PFSK-1 (cell line): ENCODE measurements around the gene KLK1.

Source experiments
- FOXP2 ChIP-seq: optimal IDR thresholded peaks from 2 replicates; pipeline ENCODE3; 2011; ENCODE audit warnings: borderline replicate concordance, control low read depth, inconsistent platforms; ENCODE audit not compliant: insufficient read depth; ENCODE audit errors: extremely low read length, extremely low read depth
- POLR2AphosphoS5 ChIP-seq: IDR thresholded peaks from 2 replicates; pipeline ENCODE4 v1.6.1; 2012; ENCODE audit warnings: low read depth, mild to moderate bottlenecking, control low read depth, low read length, moderate library complexity
- SIN3A ChIP-seq: IDR thresholded peaks from 2 replicates; pipeline ENCODE4 v1.6.1; 2012; ENCODE audit warnings: mild to moderate bottlenecking, low read length, moderate library complexity, borderline replicate concordance; ENCODE audit not compliant: insufficient read depth
- TAF1 ChIP-seq: IDR thresholded peaks from 2 replicates; pipeline ENCODE4 v1.6.1; 2012; ENCODE audit warnings: low read length, control low read depth, borderline replicate concordance; ENCODE audit not compliant: insufficient read depth
- TF ChIP-seq, protein P1 (sequence below), 2 experiments: IDR thresholded peaks; 2 replicates each; pipeline versions ENCODE4 v1.6.1 to v1.8.0; 2011 to 2012; ENCODE audit warnings: low read depth in 2 of 2, low read length in 2 of 2, control low read depth in 1 of 2, inconsistent platforms in 1 of 2, mild to moderate bottlenecking in 1 of 2, moderate library complexity in 1 of 2; ENCODE audit not compliant: insufficient read depth in 1 of 2

DNA sequence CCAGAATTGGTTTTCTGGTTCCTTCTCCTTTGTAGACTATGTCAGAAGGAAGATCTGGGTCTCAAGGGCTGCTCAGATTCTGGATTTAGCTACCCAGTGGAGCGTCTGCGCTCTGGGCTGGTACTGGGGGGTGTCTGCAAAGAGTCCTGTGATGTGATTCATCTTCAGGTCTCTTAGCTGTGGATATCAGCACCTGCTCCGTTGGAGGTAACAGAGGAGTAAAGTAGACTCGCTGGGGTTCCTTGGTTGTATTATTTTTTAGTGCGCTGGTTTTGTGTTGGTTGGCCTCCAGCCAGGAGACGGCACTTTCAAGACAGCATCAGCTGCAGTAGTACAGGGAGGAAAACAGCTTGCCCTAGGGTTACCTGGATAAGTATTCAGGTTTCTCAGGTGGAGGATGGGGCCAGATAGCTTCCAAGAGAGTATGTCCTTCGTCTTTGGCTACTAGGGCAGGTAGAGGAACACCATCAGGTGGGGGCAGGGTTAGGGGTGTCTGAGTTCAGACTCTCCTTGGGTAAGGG lies 20.2 kb upstream of the KLK1 start:
- TF ChIP-seq POLR2AphosphoS5 (no peak), SIN3A (no peak), TAF1 (no peak), FOXP2 (no peak)
- TF ChIP-seq, protein P1, sequence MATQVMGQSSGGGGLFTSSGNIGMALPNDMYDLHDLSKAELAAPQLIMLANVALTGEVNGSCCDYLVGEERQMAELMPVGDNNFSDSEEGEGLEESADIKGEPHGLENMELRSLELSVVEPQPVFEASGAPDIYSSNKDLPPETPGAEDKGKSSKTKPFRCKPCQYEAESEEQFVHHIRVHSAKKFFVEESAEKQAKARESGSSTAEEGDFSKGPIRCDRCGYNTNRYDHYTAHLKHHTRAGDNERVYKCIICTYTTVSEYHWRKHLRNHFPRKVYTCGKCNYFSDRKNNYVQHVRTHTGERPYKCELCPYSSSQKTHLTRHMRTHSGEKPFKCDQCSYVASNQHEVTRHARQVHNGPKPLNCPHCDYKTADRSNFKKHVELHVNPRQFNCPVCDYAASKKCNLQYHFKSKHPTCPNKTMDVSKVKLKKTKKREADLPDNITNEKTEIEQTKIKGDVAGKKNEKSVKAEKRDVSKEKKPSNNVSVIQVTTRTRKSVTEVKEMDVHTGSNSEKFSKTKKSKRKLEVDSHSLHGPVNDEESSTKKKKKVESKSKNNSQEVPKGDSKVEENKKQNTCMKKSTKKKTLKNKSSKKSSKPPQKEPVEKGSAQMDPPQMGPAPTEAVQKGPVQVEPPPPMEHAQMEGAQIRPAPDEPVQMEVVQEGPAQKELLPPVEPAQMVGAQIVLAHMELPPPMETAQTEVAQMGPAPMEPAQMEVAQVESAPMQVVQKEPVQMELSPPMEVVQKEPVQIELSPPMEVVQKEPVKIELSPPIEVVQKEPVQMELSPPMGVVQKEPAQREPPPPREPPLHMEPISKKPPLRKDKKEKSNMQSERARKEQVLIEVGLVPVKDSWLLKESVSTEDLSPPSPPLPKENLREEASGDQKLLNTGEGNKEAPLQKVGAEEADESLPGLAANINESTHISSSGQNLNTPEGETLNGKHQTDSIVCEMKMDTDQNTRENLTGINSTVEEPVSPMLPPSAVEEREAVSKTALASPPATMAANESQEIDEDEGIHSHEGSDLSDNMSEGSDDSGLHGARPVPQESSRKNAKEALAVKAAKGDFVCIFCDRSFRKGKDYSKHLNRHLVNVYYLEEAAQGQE (IDR thresholded peaks at IDR 0.05; ENCODE audit: insufficient read depth in 1 of 2, low read depth in 2 of 2, low read length in 2 of 2), result no peak
